ENCODE measurements around the gene COQ8B. TPM values are rescaled to one million over a fixed set of nuclear protein-coding genes. Genes with fewer than 3 reads are reported as not detected.

COQ8B gene
- total RNA-seq, 4 donors from 2014 or later: 39.2 to 73.0 (median 54.7) TPM

DNA sequence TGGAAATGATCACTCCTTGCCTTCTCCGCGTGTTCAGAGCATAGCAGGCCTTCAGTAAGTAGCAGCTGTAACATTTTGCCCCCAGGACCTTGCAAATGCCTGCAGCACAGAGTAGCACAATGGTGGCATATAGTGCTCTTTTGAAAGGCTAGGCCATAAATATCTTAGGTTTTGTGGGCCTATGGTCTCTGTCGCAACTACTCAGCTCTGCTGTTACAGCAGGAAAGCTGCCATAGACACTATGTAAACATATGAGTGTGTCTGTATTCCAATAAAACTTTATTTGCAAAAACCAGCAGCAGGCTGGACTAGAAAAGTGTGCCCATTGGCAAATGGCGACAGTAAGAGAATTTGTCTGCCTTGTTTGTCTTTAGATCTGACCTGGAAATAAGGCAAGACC, 9.6 kb upstream of the COQ8B start:
- H3K9me3 ChIP-seq: no peaks in the 10 kb centered on the region
- intact Hi-C loops (cut with DNase I): no loop called here
- H3K36me3 ChIP-seq: peaks cover 66 to 70% of the 10 kb centered on the region in 2 donors
- H3K4me1 ChIP-seq: peaks cover 8 to 25% of the 10 kb centered on the region in 2 donors
- no peaks in the 10 kb centered on the region for H3K27me3 ChIP-seq
- 93 to 100% methylated on average over 4 of the region's 4 CpGs for WGBS, 2 donors
- TF ChIP-seq POLR2A (IDR thresholded peaks at IDR 0.05) (no peak), CTCF (IDR thresholded peaks at IDR 0.05) (no peak)
- H3K4me3 ChIP-seq (replicated peaks in 1 of 3): no peak overlapping the region
- DNase-seq: no peak
- H3K27ac ChIP-seq: no peak overlapping the region

GRCh38 chr19:40724855-40725254, 8.2 kb upstream of the COQ8B start:
- Histone ChIP-seq H3K4me3 (replicated peaks in 1 of 3) (no peak overlapping the region), H3K27me3 (no peaks in the 10 kb centered on the region), H3K27ac (no peak overlapping the region), H3K4me1 (peaks cover 22 to 39% of the 10 kb centered on the region in 2 donors), H3K36me3 (peaks cover 51 to 56% of the 10 kb centered on the region in 2 donors), H3K9me3 (no peaks in the 10 kb centered on the region)
- TF ChIP-seq CTCF (IDR thresholded peaks at IDR 0.05): no peak
- TF ChIP-seq POLR2A (IDR thresholded peaks at IDR 0.05): no peak
- DNase-seq: no peak
- 89 to 91% methylated on average over 3 of the region's 3 CpGs for WGBS, 2 donors
- intact Hi-C loops (cut with DNase I): no loop called here

- Histone ChIP-seq H3K27me3 (no peaks in the 10 kb centered on the region), H3K36me3 (peaks cover 46 to 52% of the 10 kb centered on the region in 2 donors), H3K27ac (no peak overlapping the region), H3K4me3 (replicated peaks in 1 of 3) (no peak overlapping the region), H3K9me3 (no peaks in the 10 kb centered on the region), H3K4me1 (peaks cover 27 to 45% of the 10 kb centered on the region in 2 donors)
- DNase-seq: no peak
- TF ChIP-seq POLR2A (IDR thresholded peaks at IDR 0.05): no peak
- no peak for TF ChIP-seq CTCF (IDR thresholded peaks at IDR 0.05)
- intact Hi-C loops (cut with DNase I): no loop called here
- WGBS, 2 donors: 93 to 99% methylated on average over 4 of the region's 4 CpGs
Measured at GRCh38 chr19:40724315-40724714, 7.6 kb upstream of the COQ8B start.

GRCh38 chr19:40723661-40724254, 7.1 kb upstream of the COQ8B start:
- no peak for DNase-seq
- no peaks in the 10 kb centered on the region for H3K9me3 ChIP-seq
- peaks cover 41 to 46% of the 10 kb centered on the region in 2 donors for H3K36me3 ChIP-seq
- peaks cover 33 to 45% of the 10 kb centered on the region in 2 donors for H3K4me1 ChIP-seq
- 83 to 85% methylated on average over 5 of the region's 5 CpGs for WGBS, 2 donors
- H3K27me3 ChIP-seq: no peaks in the 10 kb centered on the region
- H3K27ac ChIP-seq: no peak overlapping the region
- no peak for TF ChIP-seq CTCF (IDR thresholded peaks at IDR 0.05)
- no peak for TF ChIP-seq POLR2A (IDR thresholded peaks at IDR 0.05)
- H3K4me3 ChIP-seq (replicated peaks in 1 of 3): no peak overlapping the region
- intact Hi-C loops (cut with DNase I): no loop called here

DNA sequence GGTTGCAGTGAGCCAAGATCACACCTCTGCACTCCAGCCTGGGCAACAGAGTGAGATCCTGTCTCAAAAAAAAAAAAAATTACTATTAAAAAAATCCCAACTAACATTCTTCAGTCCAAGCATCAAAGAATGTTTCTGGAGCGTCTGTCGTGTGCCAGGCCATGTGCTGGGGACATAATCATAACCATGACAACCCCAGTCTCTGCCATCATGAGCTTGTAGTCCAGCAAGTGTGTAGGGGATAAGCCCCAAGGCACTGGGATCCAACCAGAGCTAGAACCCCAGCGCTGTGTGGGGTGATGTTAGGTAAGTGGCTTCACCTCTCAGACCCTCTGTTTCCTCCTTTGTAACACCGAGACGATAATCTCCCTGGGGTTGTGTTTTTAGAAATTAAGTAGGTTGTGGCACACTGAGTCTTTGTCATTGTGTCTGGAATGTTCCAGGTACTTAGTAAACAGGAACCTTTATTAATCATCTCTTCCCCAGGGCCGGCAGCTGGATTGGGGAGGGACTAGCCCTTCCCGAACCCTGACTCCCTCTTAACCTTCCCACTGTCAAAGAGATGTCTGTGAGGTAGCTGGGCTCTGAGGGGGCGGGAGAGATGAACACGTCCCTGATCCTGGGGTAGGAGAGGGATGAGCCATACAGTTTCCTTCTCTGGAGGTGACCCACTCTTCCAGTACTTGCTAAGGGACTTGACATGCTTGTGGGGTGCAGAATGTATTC, 5.4 kb upstream of the COQ8B start:
- Histone ChIP-seq H3K4me1 (peaks cover 44 to 45% of the 10 kb centered on the region in 2 donors), H3K27me3 (no peaks in the 10 kb centered on the region), H3K27ac (peak overlapping the region; percentile 91 to 98 (median 93)), H3K36me3 (peaks cover 25 to 29% of the 10 kb centered on the region in 2 donors), H3K4me3 (replicated peaks in 1 of 3) (peak overlapping the region in 1 of 3 donors; percentile 5), H3K9me3 (no peaks in the 10 kb centered on the region)
- intact Hi-C loops (cut with DNase I): no loop called here
- TF ChIP-seq CTCF (IDR thresholded peaks at IDR 0.05): no peak
- no peak for TF ChIP-seq POLR2A (IDR thresholded peaks at IDR 0.05)
- DNase-seq: no peak
- 76 to 86% methylated on average over 9 of the region's 9 CpGs for WGBS, 2 donors

Measured in thyroid gland (tissue), 4 donors.